Liver (tissue), 9 donors: ENCODE data around the gene SEC61G. TPM values are rescaled to one million over a fixed set of nuclear protein-coding genes. Genes with fewer than 3 reads are reported as not detected.

ENCODE experiments used
- DNase-seq: peaks from one replicate; pipeline ENCODE4 v3.0.0-alpha.2; 2017; ENCODE audit warnings: low spot score
- H3K27ac ChIP-seq, 2 donors: one replicate each; pipeline ENCODE4 v1.7.0; 2013; ENCODE audit warnings: inconsistent platforms in 2 of 2, low read length in 2 of 2, control low read depth in 1 of 2, low read depth in 1 of 2, mild to moderate bottlenecking in 1 of 2
- H3K27me3 ChIP-seq, 4 donors: one replicate each; pipeline versions ENCODE4 v1.6.1 to v1.7.0; 2013; ENCODE audit warnings: low read length in 3 of 4, inconsistent platforms in 1 of 4, mild to moderate bottlenecking in 1 of 4, moderate library complexity in 1 of 4; ENCODE audit not compliant: control insufficient read depth in 4 of 4, insufficient read depth in 4 of 4
- H3K36me3 ChIP-seq, 4 donors: one replicate each; pipeline versions ENCODE4 v1.6.1 to v1.7.0; 2013; ENCODE audit warnings: low read length in 3 of 4, mild to moderate bottlenecking in 3 of 4, low read depth in 1 of 4, moderate library complexity in 1 of 4; ENCODE audit not compliant: control insufficient read depth in 4 of 4, insufficient read depth in 3 of 4
- H3K4me1 ChIP-seq, 4 donors: one replicate each; pipeline versions ENCODE4 v1.6.1 to v1.7.0; 2013; ENCODE audit warnings: low read length in 3 of 4, mild to moderate bottlenecking in 3 of 4, moderate library complexity in 1 of 4; ENCODE audit not compliant: control insufficient read depth in 4 of 4, insufficient read depth in 4 of 4
- H3K4me3 ChIP-seq, 3 donors: one replicate each; pipeline versions ENCODE4 v1.6.1 to v1.7.0; 2013; ENCODE audit warnings: low read length in 3 of 3, control low read depth in 1 of 3, low read depth in 1 of 3, mild to moderate bottlenecking in 1 of 3
- H3K9ac ChIP-seq, 2 donors: one replicate each; pipeline ENCODE4 v1.7.0; 2013; ENCODE audit warnings: low read length in 2 of 2, mild to moderate bottlenecking in 2 of 2, moderate library complexity in 2 of 2, control low read depth in 1 of 2, low read depth in 1 of 2
- H3K9me3 ChIP-seq, 4 donors: one replicate each; pipeline versions ENCODE4 v1.6.1 to v1.7.0; 2013; ENCODE audit warnings: low read length in 3 of 4; ENCODE audit not compliant: control insufficient read depth in 4 of 4
- EGR1 ChIP-seq, 2 donors: IDR thresholded peaks; 2 replicates each; pipeline ENCODE4 v1.6.1; 2016 to 2018; ENCODE audit warnings: antibody characterized with exemption in 2 of 2, low read depth in 2 of 2
- FOXA1 ChIP-seq: IDR thresholded peaks from 2 replicates; pipeline ENCODE4 v1.6.1; 2016; ENCODE audit warnings: antibody characterized with exemption
- FOXA2 ChIP-seq: IDR thresholded peaks from 2 replicates; pipeline ENCODE4 v1.6.1; 2016; ENCODE audit warnings: antibody characterized with exemption
- GABPA ChIP-seq, 2 donors: IDR thresholded peaks in 1 of 2; conservative IDR thresholded peaks in 1 of 2; 2 replicates each; pipeline ENCODE4 v1.6.1; 2016; ENCODE audit warnings: antibody characterized with exemption in 2 of 2, mild to moderate bottlenecking in 1 of 2, moderate library complexity in 1 of 2
- HNF4A ChIP-seq, 2 donors: conservative IDR thresholded peaks; 2 replicates each; pipeline ENCODE4 v1.6.1; 2016; ENCODE audit warnings: antibody characterized with exemption in 2 of 2, mild to moderate bottlenecking in 2 of 2
- HNF4G ChIP-seq: IDR thresholded peaks from 2 replicates; pipeline ENCODE4 v1.6.1; 2016; ENCODE audit warnings: antibody characterized with exemption
- JUND ChIP-seq, 2 donors: IDR thresholded peaks; 2 replicates each; pipeline ENCODE4 v1.6.1; 2016; ENCODE audit warnings: antibody characterized with exemption in 2 of 2
- MAX ChIP-seq: IDR thresholded peaks from 2 replicates; pipeline ENCODE4 v1.6.1; 2016; ENCODE audit warnings: antibody characterized with exemption
- NR2F2 ChIP-seq: IDR thresholded peaks from 2 replicates; pipeline ENCODE4 v1.6.1; 2016; ENCODE audit warnings: antibody characterized with exemption
- RAD21 ChIP-seq, 2 donors: IDR thresholded peaks; 2 replicates each; pipeline ENCODE4 v1.6.1; 2016; ENCODE audit warnings: antibody characterized with exemption in 2 of 2, mild to moderate bottlenecking in 2 of 2
- RXRA ChIP-seq, 2 donors: IDR thresholded peaks; 2 replicates each; pipeline ENCODE4 v1.6.1; 2017 to 2018; ENCODE audit warnings: antibody characterized with exemption in 2 of 2, mild to moderate bottlenecking in 1 of 2
- SP1 ChIP-seq: IDR thresholded peaks from 2 replicates; pipeline ENCODE4 v1.6.1; 2018; ENCODE audit warnings: antibody characterized with exemption, mild to moderate bottlenecking
- TAF1 ChIP-seq: conservative IDR thresholded peaks from 2 replicates; pipeline ENCODE4 v1.6.1; 2016; ENCODE audit warnings: antibody characterized with exemption, mild to moderate bottlenecking
- YY1 ChIP-seq: IDR thresholded peaks from 2 replicates; pipeline ENCODE4 v1.6.1; 2016; ENCODE audit warnings: antibody characterized with exemption, mild to moderate bottlenecking
- ZBTB33 ChIP-seq: IDR thresholded peaks from 2 replicates; pipeline ENCODE4 v1.6.1; 2016; ENCODE audit warnings: antibody characterized with exemption
- WGBS: extraction: QIAGEN DNeasy Blood & Tissue Kit; methylation state at CpG from one replicate; pipeline ENCODE4 v1.1.7; 2013; 5-methylcytosine and 5-hydroxymethylcytosine counted together
- polyA plus RNA-seq, 2 donors: library from polyadenylated mRNA; stranded (reverse) in 1 of 2; unstranded in 1 of 2; fragments of 200-250 nt in 1 of 2; fragments of >200 nt in 1 of 2; fragmentation: Nextera tagmentation in 1 of 2; extraction: Ambion mirVana in 1 of 2; gene quantifications; one replicate each; pipeline versions ENCODE4 v1.2.1 to v1.2.3, GENCODE V29; 2013 to 2015
- total RNA-seq, 2 donors: library from RNA; depleted of rRNA; stranded (reverse); fragments of >200 nt; gene quantifications; one replicate each; pipeline ENCODE4 v1.2.3, GENCODE V29; 2014
- TF ChIP-seq, protein P1 (sequence below): IDR thresholded peaks from 2 replicates; pipeline ENCODE4 v1.6.1; 2016; ENCODE audit warnings: antibody characterized with exemption, mild to moderate bottlenecking
- TF ChIP-seq, protein P2 (sequence below): fragments of 150-350 bp; IDR thresholded peaks from 2 replicates; pipeline ENCODE4 v1.5.1; 2017; ENCODE audit warnings: improper control_type of control experiment, low read depth, low read length; ENCODE audit not compliant: missing input control
- TF ChIP-seq, protein P3 (sequence below): IDR thresholded peaks from 2 replicates; pipeline ENCODE4 v1.6.1; 2016; ENCODE audit warnings: antibody characterized with exemption
- donor health status: healthy.
- donor health status: healthy.
- donor health status: healthy.
- donor health status: healthy.
- donor health status: healthy.

Gene SEC61G
- total and polyA plus RNA-seq, 4 donors, result 57.0 to 329 (median 227) TPM

DNA sequence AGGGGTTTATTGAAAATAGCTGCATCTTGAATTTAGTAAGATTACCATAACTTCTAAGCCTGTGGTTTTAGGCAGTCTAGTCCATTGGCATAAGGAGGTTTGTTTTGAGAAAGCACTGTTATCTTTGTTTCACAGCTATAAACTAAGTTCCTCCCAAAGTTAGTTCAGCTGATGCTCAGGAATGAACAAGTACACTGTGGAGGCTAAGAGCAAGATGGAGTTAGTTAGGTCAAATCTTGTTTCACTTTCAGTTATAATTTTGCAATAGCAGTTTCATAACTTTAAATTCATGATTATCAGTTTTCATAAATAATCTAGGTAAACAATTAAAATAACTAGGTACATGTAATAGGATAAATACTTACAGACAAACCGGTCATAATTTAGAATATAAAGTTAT, 15.4 kb downstream of the SEC61G start:
- H3K9me3 ChIP-seq, result no peaks in the 10 kb centered on the region
- 98% methylated on average over 1 of the region's 1 CpG for WGBS
- H3K36me3 ChIP-seq, result peaks cover 0 to 6% (median 4%) of the 10 kb centered on the region in 4 donors
- no peak for DNase-seq
- no peak overlapping the region for H3K4me3 ChIP-seq
- H3K27ac ChIP-seq, result no peak overlapping the region
- TF ChIP-seq SP1, result no peak
- TF ChIP-seq MAX, result no peak
- TF ChIP-seq RXRA (IDR thresholded peaks at IDR 0.05), result no peak
- no peak for TF ChIP-seq HNF4G
- no peak for TF ChIP-seq GABPA (IDR thresholded peaks at IDR 0.05 in 1 of 2, conservative IDR thresholded peaks at IDR 0.05 in 1 of 2)
- TF ChIP-seq ZBTB33, result no peak
- no peak for TF ChIP-seq RAD21 (IDR thresholded peaks at IDR 0.05)
- TF ChIP-seq EGR1 (IDR thresholded peaks at IDR 0.05; ENCODE audit: low read depth in 2 of 2), result no peak
- TF ChIP-seq JUND (IDR thresholded peaks at IDR 0.05), result no peak
- TF ChIP-seq, protein P1, sequence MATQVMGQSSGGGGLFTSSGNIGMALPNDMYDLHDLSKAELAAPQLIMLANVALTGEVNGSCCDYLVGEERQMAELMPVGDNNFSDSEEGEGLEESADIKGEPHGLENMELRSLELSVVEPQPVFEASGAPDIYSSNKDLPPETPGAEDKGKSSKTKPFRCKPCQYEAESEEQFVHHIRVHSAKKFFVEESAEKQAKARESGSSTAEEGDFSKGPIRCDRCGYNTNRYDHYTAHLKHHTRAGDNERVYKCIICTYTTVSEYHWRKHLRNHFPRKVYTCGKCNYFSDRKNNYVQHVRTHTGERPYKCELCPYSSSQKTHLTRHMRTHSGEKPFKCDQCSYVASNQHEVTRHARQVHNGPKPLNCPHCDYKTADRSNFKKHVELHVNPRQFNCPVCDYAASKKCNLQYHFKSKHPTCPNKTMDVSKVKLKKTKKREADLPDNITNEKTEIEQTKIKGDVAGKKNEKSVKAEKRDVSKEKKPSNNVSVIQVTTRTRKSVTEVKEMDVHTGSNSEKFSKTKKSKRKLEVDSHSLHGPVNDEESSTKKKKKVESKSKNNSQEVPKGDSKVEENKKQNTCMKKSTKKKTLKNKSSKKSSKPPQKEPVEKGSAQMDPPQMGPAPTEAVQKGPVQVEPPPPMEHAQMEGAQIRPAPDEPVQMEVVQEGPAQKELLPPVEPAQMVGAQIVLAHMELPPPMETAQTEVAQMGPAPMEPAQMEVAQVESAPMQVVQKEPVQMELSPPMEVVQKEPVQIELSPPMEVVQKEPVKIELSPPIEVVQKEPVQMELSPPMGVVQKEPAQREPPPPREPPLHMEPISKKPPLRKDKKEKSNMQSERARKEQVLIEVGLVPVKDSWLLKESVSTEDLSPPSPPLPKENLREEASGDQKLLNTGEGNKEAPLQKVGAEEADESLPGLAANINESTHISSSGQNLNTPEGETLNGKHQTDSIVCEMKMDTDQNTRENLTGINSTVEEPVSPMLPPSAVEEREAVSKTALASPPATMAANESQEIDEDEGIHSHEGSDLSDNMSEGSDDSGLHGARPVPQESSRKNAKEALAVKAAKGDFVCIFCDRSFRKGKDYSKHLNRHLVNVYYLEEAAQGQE, result no peak
- TF ChIP-seq FOXA2, result no peak
- TF ChIP-seq YY1, result no peak
- TF ChIP-seq, protein P2, sequence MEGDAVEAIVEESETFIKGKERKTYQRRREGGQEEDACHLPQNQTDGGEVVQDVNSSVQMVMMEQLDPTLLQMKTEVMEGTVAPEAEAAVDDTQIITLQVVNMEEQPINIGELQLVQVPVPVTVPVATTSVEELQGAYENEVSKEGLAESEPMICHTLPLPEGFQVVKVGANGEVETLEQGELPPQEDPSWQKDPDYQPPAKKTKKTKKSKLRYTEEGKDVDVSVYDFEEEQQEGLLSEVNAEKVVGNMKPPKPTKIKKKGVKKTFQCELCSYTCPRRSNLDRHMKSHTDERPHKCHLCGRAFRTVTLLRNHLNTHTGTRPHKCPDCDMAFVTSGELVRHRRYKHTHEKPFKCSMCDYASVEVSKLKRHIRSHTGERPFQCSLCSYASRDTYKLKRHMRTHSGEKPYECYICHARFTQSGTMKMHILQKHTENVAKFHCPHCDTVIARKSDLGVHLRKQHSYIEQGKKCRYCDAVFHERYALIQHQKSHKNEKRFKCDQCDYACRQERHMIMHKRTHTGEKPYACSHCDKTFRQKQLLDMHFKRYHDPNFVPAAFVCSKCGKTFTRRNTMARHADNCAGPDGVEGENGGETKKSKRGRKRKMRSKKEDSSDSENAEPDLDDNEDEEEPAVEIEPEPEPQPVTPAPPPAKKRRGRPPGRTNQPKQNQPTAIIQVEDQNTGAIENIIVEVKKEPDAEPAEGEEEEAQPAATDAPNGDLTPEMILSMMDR, result no peak
- TF ChIP-seq, protein P3, sequence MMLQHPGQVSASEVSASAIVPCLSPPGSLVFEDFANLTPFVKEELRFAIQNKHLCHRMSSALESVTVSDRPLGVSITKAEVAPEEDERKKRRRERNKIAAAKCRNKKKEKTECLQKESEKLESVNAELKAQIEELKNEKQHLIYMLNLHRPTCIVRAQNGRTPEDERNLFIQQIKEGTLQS, result no peak
- no peak for TF ChIP-seq FOXA1
- no peak for TF ChIP-seq NR2F2
- TF ChIP-seq TAF1, result no peak
- TF ChIP-seq HNF4A (conservative IDR thresholded peaks at IDR 0.05), result no peak
- no peak overlapping the region for H3K9ac ChIP-seq
- H3K4me1 ChIP-seq, result no peaks in the 10 kb centered on the region
- no peaks in the 10 kb centered on the region for H3K27me3 ChIP-seq
